Tibial nerve (tissue), 4 donors: ENCODE measurements around the gene GPC4.

Experiments
- EP300 ChIP-seq, 2 donors: sonication (generic); formaldehyde crosslinking; IDR thresholded peaks; one replicate each; pipeline ENCODE4 v1.6.1; 2017; ENCODE audit warnings: antibody characterized with exemption in 2 of 2, mild to moderate bottlenecking in 1 of 2
- POLR2A ChIP-seq, 2 donors: fragments of 450-650 bp; IDR thresholded peaks; one replicate each; pipeline ENCODE4 v1.6.1; 2017; ENCODE audit warnings: antibody characterized with exemption in 2 of 2, mild to moderate bottlenecking in 2 of 2, moderate library complexity in 2 of 2
- TF ChIP-seq, protein P1 (sequence below), 5 experiments: fragments of 200-600 bp in 3 of 5; fragments of 450-650 bp in 2 of 5; sonication (generic) in 3 of 5; IDR thresholded peaks; one replicate each; pipeline ENCODE4 v1.5.1; 2016 to 2019; ENCODE audit warnings: antibody characterized with exemption in 5 of 5, mild to moderate bottlenecking in 3 of 5, moderate library complexity in 2 of 5

DNA sequence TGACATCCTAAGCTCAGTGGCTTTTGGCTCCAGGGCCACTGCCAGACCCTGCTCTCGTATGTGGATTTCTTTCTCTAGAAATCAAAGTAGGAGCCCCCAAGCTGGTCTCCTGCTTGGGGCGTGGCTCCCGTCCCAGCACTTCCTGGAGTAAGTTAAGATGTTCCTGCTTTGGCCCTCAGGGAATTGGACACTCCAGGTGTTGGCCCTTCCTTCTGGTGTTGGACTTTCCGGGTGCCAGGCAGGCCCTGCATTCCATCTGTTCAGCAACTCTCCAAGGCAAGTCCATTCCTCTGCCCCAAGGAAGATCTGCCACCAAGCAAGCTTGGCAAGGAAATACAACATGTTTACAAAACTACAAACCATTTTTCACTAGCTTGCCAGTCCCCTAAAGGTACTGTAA lies 22.1 kb upstream of the GPC4 start:
- TF ChIP-seq, protein P1, sequence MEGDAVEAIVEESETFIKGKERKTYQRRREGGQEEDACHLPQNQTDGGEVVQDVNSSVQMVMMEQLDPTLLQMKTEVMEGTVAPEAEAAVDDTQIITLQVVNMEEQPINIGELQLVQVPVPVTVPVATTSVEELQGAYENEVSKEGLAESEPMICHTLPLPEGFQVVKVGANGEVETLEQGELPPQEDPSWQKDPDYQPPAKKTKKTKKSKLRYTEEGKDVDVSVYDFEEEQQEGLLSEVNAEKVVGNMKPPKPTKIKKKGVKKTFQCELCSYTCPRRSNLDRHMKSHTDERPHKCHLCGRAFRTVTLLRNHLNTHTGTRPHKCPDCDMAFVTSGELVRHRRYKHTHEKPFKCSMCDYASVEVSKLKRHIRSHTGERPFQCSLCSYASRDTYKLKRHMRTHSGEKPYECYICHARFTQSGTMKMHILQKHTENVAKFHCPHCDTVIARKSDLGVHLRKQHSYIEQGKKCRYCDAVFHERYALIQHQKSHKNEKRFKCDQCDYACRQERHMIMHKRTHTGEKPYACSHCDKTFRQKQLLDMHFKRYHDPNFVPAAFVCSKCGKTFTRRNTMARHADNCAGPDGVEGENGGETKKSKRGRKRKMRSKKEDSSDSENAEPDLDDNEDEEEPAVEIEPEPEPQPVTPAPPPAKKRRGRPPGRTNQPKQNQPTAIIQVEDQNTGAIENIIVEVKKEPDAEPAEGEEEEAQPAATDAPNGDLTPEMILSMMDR (IDR thresholded peaks at IDR 0.05): no peak
- TF ChIP-seq POLR2A (IDR thresholded peaks at IDR 0.05) (no peak), EP300 (IDR thresholded peaks at IDR 0.05) (no peak)
